GM23248 (cell line): Measurements from ENCODE around the gene ATP2A3. TPM values are rescaled to one million over a fixed set of nuclear protein-coding genes. Genes with fewer than 3 reads are reported as not detected.

Experiments used
- DNase-seq: peaks from one replicate; pipeline ENCODE4 v3.0.0-alpha.2; 2015
- H2AFZ ChIP-seq: fragments of 200-600 bp; sonication (generic); 2 replicates; pipeline ENCODE4 v1.6.1; 2016; ENCODE audit warnings: antibody characterized with exemption
- H3F3A ChIP-seq: fragments of 200-600 bp; sonication (generic); 2 replicates; pipeline ENCODE4 v1.6.1; 2016; ENCODE audit warnings: mild to moderate bottlenecking, antibody characterized with exemption, mixed run types; ENCODE audit not compliant: insufficient read depth
- H3K27ac ChIP-seq: fragments of 200-600 bp; sonication (generic); 2 replicates; pipeline ENCODE4 v1.5.1; 2016; ENCODE audit warnings: mild to moderate bottlenecking
- H3K27me3 ChIP-seq: fragments of 200-600 bp; sonication (generic); replicated peaks from 2 replicates; pipeline ENCODE4 v1.6.1; 2016; ENCODE audit warnings: mild to moderate bottlenecking; ENCODE audit not compliant: insufficient read depth
- H3K36me3 ChIP-seq: fragments of 200-600 bp; sonication (generic); 2 replicates; pipeline ENCODE4 v1.6.1; 2016; ENCODE audit warnings: low read depth, mild to moderate bottlenecking
- H3K4me1 ChIP-seq: fragments of 200-600 bp; sonication (generic); 2 replicates; pipeline ENCODE4 v1.6.1; 2016; ENCODE audit warnings: mild to moderate bottlenecking; ENCODE audit not compliant: insufficient read depth
- H3K4me2 ChIP-seq: fragments of 200-600 bp; sonication (generic); one replicate; pipeline ENCODE4 v1.6.1; 2016; ENCODE audit warnings: mild to moderate bottlenecking; ENCODE audit not compliant: unreplicated experiment
- H3K4me3 ChIP-seq: fragments of 200-600 bp; sonication (generic); 2 replicates; pipeline ENCODE4 v1.5.1; 2016; ENCODE audit warnings: mild to moderate bottlenecking
- H3K79me2 ChIP-seq: fragments of 200-600 bp; sonication (generic); 2 replicates; pipeline ENCODE4 v1.6.1; 2016; ENCODE audit warnings: mild to moderate bottlenecking; ENCODE audit not compliant: insufficient read depth
- H3K9ac ChIP-seq: fragments of 200-600 bp; sonication (generic); 2 replicates; pipeline ENCODE4 v1.6.1; 2016; ENCODE audit warnings: mild to moderate bottlenecking
- H3K9me2 ChIP-seq: fragments of 200-600 bp; sonication (generic); 2 replicates; pipeline ENCODE4 v1.6.1; 2016; ENCODE audit warnings: mixed run types, mild to moderate bottlenecking, moderate library complexity; ENCODE audit not compliant: insufficient read depth
- H3K9me3 ChIP-seq: fragments of 200-600 bp; sonication (generic); one replicate; pipeline ENCODE4 v1.6.1; 2017; ENCODE audit warnings: low read depth
- H4K20me1 ChIP-seq: fragments of 200-600 bp; sonication (generic); 2 replicates; pipeline ENCODE4 v1.6.0; 2016; ENCODE audit not compliant: insufficient read depth
- EZH2 ChIP-seq: fragments of 200-600 bp; sonication (generic); IDR thresholded peaks from 2 replicates; pipeline ENCODE4 v1.6.1; 2018; ENCODE audit warnings: antibody characterized with exemption, mild to moderate bottlenecking; ENCODE audit not compliant: insufficient read depth, poor library complexity, severe bottlenecking
- EZH2phosphoT487 ChIP-seq: fragments of 200-600 bp; sonication (generic); IDR thresholded peaks from 2 replicates; pipeline ENCODE4 v1.6.1; 2018; ENCODE audit warnings: antibody characterized with exemption, moderate library complexity, mild to moderate bottlenecking, low read depth; ENCODE audit not compliant: insufficient read depth
- WGBS, 2 experiments: methylation state at CpG; one replicate each; pipeline ENCODE4 v1.1.6; 2015 to 2017; ENCODE audit warnings: low lambda C conversion rate in 2 of 2, low coverage in 1 of 2; ENCODE audit errors: missing lambda C conversion rate in 2 of 2; 5-methylcytosine and 5-hydroxymethylcytosine counted together
- in situ Hi-C: fragments of 300-500 bp; cut with MboI; formaldehyde crosslinking; loops from 2 replicates; pipeline ENCODE4 v1.15.0; 2020
- polyA plus RNA-seq: library from polyadenylated mRNA; unstranded; fragments of >200 nt; fragmentation: Nextera tagmentation; extraction: Ambion mirVana; gene quantifications from 2 replicates; pipeline ENCODE4 v1.2.1, GENCODE V29; 2016
- total RNA-seq: library from RNA; depleted of rRNA; stranded (reverse); fragments of >200 nt; shearing (Covaris generic); gene quantifications from 2 replicates; pipeline ENCODE4 v1.2.3, GENCODE V29; 2014

The ATP2A3 gene
- total and polyA plus RNA-seq, 2 experiments from 2014 or later, result 0.81 to 0.86 TPM

GRCh38 chr17:3940965-3941698 lies 23.1 kb downstream of the ATP2A3 start:
- in situ Hi-C loops, result no loop called here
- H3K4me1 ChIP-seq, result no peaks in the 10 kb centered on the region
- no peak overlapping the region for H3K4me3 ChIP-seq

GRCh38 chr17:3937359-3937758 lies 26.9 kb downstream of the ATP2A3 start:
- no peaks in the 10 kb centered on the region for H3K79me2 ChIP-seq
- WGBS, 2 experiments, result 93 to 97% methylated on average over 16 to 17 of the region's 17 CpGs
- H2AFZ ChIP-seq, result no peak overlapping the region
- no peak overlapping the region for H3K9ac ChIP-seq
- H3K9me2 ChIP-seq, result no peaks in the 10 kb centered on the region
- no peak overlapping the region for H3K27ac ChIP-seq
- no peaks in the 10 kb centered on the region for H3K4me1 ChIP-seq
- H4K20me1 ChIP-seq, result no peaks in the 10 kb centered on the region
- no peaks in the 10 kb centered on the region for H3K9me3 ChIP-seq
- H3K36me3 ChIP-seq, result no peaks in the 10 kb centered on the region
- H3K4me3 ChIP-seq, result no peak overlapping the region
- H3K27me3 ChIP-seq, result no peaks in the 10 kb centered on the region
- no peak overlapping the region for H3K4me2 ChIP-seq
- TF ChIP-seq EZH2phosphoT487, result no peak
- no peak for TF ChIP-seq EZH2
- H3F3A ChIP-seq, result no peaks in the 10 kb centered on the region
- no peak for DNase-seq
- in situ Hi-C loops, result no loop called here

More at GRCh38 chr17:3940965-3941698, 23.1 kb downstream of the ATP2A3 start:
- TF ChIP-seq EZH2phosphoT487, result no peak
- no peak for TF ChIP-seq EZH2
- Histone ChIP-seq H3F3A (no peaks in the 10 kb centered on the region), H3K9me2 (no peaks in the 10 kb centered on the region), H3K9ac (no peak overlapping the region), H3K36me3 (no peaks in the 10 kb centered on the region), H3K79me2 (no peaks in the 10 kb centered on the region), H2AFZ (no peak overlapping the region), H3K27ac (no peak overlapping the region), H4K20me1 (no peaks in the 10 kb centered on the region), H3K9me3 (no peaks in the 10 kb centered on the region), H3K27me3 (no peaks in the 10 kb centered on the region), H3K4me2 (no peak overlapping the region)
- DNase-seq, result no peak
- WGBS, 2 experiments, result 89 to 92% methylated on average over 48 of the region's 48 CpGs

GRCh38 chr17:3935825-3936355 lies 28.3 kb downstream of the ATP2A3 start:
- in situ Hi-C loops, result no loop called here
- H3K9me2 ChIP-seq, result no peaks in the 10 kb centered on the region
- H3K9me3 ChIP-seq, result no peaks in the 10 kb centered on the region
- H3K79me2 ChIP-seq, result no peaks in the 10 kb centered on the region
- H4K20me1 ChIP-seq, result no peaks in the 10 kb centered on the region
- no peaks in the 10 kb centered on the region for H3K4me1 ChIP-seq
- no peak overlapping the region for H3K4me2 ChIP-seq
- H3K27ac ChIP-seq, result no peak overlapping the region
- no peak overlapping the region for H3K9ac ChIP-seq
- H3K4me3 ChIP-seq, result no peak overlapping the region
- WGBS, 2 experiments, result 89 to 90% methylated on average over 9 of the region's 9 CpGs
- TF ChIP-seq EZH2phosphoT487 (no peak), EZH2 (no peak)
- H2AFZ ChIP-seq, result no peak overlapping the region
- no peaks in the 10 kb centered on the region for H3K36me3 ChIP-seq
- no peaks in the 10 kb centered on the region for H3K27me3 ChIP-seq
- no peaks in the 10 kb centered on the region for H3F3A ChIP-seq
- DNase-seq, result peak; percentile 68

- 71 to 72% methylated on average over 10 of the region's 10 CpGs for WGBS, 2 experiments
- TF ChIP-seq EZH2 (no peak), EZH2phosphoT487 (no peak)
- H3K4me2 ChIP-seq, result no peak overlapping the region
- H3F3A ChIP-seq, result no peaks in the 10 kb centered on the region
- no peak overlapping the region for H3K27ac ChIP-seq
- no peaks in the 10 kb centered on the region for H3K9me2 ChIP-seq
- no peaks in the 10 kb centered on the region for H4K20me1 ChIP-seq
- no peaks in the 10 kb centered on the region for H3K9me3 ChIP-seq
- H3K4me1 ChIP-seq, result no peaks in the 10 kb centered on the region
- in situ Hi-C loops, result no loop called here
- no peak overlapping the region for H3K4me3 ChIP-seq
- H3K27me3 ChIP-seq, result no peaks in the 10 kb centered on the region
- H3K9ac ChIP-seq, result no peak overlapping the region
- H3K36me3 ChIP-seq, result no peaks in the 10 kb centered on the region
- no peak overlapping the region for H2AFZ ChIP-seq
- DNase-seq, result peak; percentile 32
- no peaks in the 10 kb centered on the region for H3K79me2 ChIP-seq
Measured at GRCh38 chr17:3935140-3935542, 29.1 kb downstream of the ATP2A3 start.
